ENCODE measurements around the gene NCBP3.

DNA sequence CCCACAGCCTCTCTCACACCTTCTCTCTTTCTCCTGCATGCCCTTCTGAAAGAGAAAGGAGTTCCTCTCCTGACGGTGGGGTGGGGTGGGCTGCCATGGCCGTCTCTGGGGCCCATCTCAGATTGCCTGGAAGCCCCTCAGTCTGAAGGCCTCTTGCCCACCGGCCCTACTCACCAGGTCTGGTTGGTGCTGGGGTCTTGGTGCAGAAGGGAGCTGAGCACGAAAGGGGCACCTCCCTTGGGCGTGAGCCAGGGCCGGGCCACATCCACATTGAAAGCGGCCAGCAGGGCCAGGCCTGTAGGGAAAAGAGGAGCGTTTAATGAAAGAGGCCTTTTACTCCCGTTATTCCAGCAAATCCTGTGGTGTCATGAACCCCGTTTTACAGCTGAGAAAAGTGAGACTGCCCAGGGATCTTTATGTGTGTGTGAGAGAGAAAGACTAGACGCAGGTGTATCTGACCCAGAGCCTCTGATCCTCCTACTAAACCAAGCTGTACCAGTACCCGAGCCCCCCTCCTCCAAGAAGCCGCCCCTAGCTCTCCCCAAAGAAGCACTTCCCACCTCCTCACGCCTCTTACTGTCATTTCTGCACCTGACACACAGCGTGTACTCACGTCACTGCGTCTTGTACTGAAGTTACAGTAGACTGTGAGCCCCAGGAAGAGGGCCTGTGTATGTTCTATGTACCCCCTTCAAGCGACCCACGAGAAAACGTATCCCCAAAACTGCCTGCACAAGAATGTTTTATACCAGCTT lies 68.5 kb downstream of the NCBP3 start:
- no peak for TF ChIP-seq EZH2 (IDR thresholded peaks at IDR 0.05; ENCODE audit: low read depth)
- TF ChIP-seq, protein P1, sequence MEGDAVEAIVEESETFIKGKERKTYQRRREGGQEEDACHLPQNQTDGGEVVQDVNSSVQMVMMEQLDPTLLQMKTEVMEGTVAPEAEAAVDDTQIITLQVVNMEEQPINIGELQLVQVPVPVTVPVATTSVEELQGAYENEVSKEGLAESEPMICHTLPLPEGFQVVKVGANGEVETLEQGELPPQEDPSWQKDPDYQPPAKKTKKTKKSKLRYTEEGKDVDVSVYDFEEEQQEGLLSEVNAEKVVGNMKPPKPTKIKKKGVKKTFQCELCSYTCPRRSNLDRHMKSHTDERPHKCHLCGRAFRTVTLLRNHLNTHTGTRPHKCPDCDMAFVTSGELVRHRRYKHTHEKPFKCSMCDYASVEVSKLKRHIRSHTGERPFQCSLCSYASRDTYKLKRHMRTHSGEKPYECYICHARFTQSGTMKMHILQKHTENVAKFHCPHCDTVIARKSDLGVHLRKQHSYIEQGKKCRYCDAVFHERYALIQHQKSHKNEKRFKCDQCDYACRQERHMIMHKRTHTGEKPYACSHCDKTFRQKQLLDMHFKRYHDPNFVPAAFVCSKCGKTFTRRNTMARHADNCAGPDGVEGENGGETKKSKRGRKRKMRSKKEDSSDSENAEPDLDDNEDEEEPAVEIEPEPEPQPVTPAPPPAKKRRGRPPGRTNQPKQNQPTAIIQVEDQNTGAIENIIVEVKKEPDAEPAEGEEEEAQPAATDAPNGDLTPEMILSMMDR (conservative IDR thresholded peaks at IDR 0.05), result no peak
